Hematopoietic multipotent progenitor cell treated with erythropoietin and hydrocortisone succinate and interleukin-3 and kit ligand, for 8 days (in vitro differentiated cells): Measurements from ENCODE around the gene ALPI.
"Not testable (repeated sequence)": the region's sequence is repeated elsewhere in the genome, so short reads cannot be mapped to it uniquely, and the experiment has no call there.

Source experiments
- DNase-seq: peaks from one replicate; pipeline ENCODE4 v3.0.0-alpha.2; 2015

The ALPI gene

GRCh38 chr2:232443669-232444408 lies 12.1 kb upstream of the ALPI start:
- not testable (repeated sequence) for DNase-seq

GRCh38 chr2:232444409-232445148 lies 11.4 kb upstream of the ALPI start:
- peak; percentile 70 for DNase-seq

- DNase-seq, result not testable (repeated sequence)
These were observed 10.6 kb upstream of the ALPI start for GRCh38 chr2:232445149-232445885.

- not testable (repeated sequence) for DNase-seq
These were observed 9.6 kb upstream of the ALPI start for GRCh38 chr2:232446266-232446777.

GRCh38 chr2:232447091-232447620 lies 8.8 kb upstream of the ALPI start:
- DNase-seq, result no peak

- no peak for DNase-seq
These were observed 8.2 kb upstream of the ALPI start for GRCh38 chr2:232447638-232448303.

- no peak for DNase-seq
These were observed 7.7 kb upstream of the ALPI start for GRCh38 chr2:232448304-232448690.

GRCh38 chr2:232449964-232450363 lies 6.0 kb upstream of the ALPI start:
- no peak for DNase-seq

- not testable (repeated sequence) for DNase-seq
These were observed 4.3 kb upstream of the ALPI start for GRCh38 chr2:232451645-232452044.

- no peak for DNase-seq
These were observed 1.3 kb upstream of the ALPI start for GRCh38 chr2:232454630-232455029.

- no peak for DNase-seq
These were observed 555 bp downstream of the ALPI start for GRCh38 chr2:232456296-232457120.

GRCh38 chr2:232457121-232458011 lies 1.4 kb downstream of the ALPI start:
- DNase-seq, result no peak

- no peak for DNase-seq
These were observed 2.2 kb downstream of the ALPI start for GRCh38 chr2:232458051-232458660.

- no peak for DNase-seq
These were observed 2.9 kb downstream of the ALPI start for GRCh38 chr2:232458661-232459418.

GRCh38 chr2:232459419-232460035 lies 3.6 kb downstream of the ALPI start:
- no peak for DNase-seq

GRCh38 chr2:232460171-232460570 lies 4.2 kb downstream of the ALPI start:
- no peak for DNase-seq

GRCh38 chr2:232463701-232464543 lies 8.0 kb downstream of the ALPI start:
- DNase-seq, result no peak

GRCh38 chr2:232464544-232464885 lies 8.6 kb downstream of the ALPI start:
- DNase-seq, result no peak
